GM12878 (cell line): ENCODE results near the gene BTBD9. TPM values are rescaled to one million over a fixed set of nuclear protein-coding genes. Genes with fewer than 3 reads are reported as not detected.
A peak's percentile ranks its signal among the peaks of the same experiment; 100 is the strongest.

ENCODE experiments used
- BRCA1 ChIP-seq: IDR thresholded peaks from 2 replicates; pipeline ENCODE4 v1.6.1; 2011; ENCODE audit warnings: low read depth, low read length, improper control_type of control experiment
- HDAC6 ChIP-seq: fragments of 200-600 bp; sonication (generic); IDR thresholded peaks from one replicate; pipeline ENCODE4 v1.8.0; 2017; ENCODE audit warnings: antibody characterized with exemption; ENCODE audit not compliant: unreplicated experiment
- MTA3 ChIP-seq: IDR thresholded peaks from 2 replicates; pipeline ENCODE4 v1.6.1; 2012; ENCODE audit warnings: low read length, inconsistent platforms, borderline replicate concordance
- SREBF2 ChIP-seq: IDR thresholded peaks from 2 replicates; pipeline ENCODE4 v1.6.1; 2012; ENCODE audit warnings: mild to moderate bottlenecking, low read length
- STAT1 ChIP-seq: fragments of 450-650 bp; conservative IDR thresholded peaks from 2 replicates; pipeline ENCODE4 v1.6.1; 2014; ENCODE audit warnings: antibody characterized with exemption, mild to moderate bottlenecking
- TBL1XR1 ChIP-seq: IDR thresholded peaks from 2 replicates; pipeline ENCODE4 v1.6.1; 2012; ENCODE audit warnings: low read depth, low read length, improper control_type of control experiment
- TCF3 ChIP-seq: IDR thresholded peaks from 2 replicates; pipeline ENCODE4 v1.6.1; 2012; ENCODE audit warnings: low read depth, mild to moderate bottlenecking, low read length, borderline replicate concordance; ENCODE audit not compliant: insufficient read depth
- ZNF207 ChIP-seq: fragments of 450-650 bp; IDR thresholded peaks from 2 replicates; pipeline ENCODE4 v1.6.1; 2014; ENCODE audit warnings: antibody characterized with exemption, mild to moderate bottlenecking, borderline replicate concordance
- ZNF217 ChIP-seq: fragments of 450-650 bp; IDR thresholded peaks from 2 replicates; pipeline ENCODE4 v1.6.1; 2017; ENCODE audit warnings: antibody characterized with exemption, mild to moderate bottlenecking
- polyA plus RNA-seq, 11 experiments: library from polyadenylated mRNA; depleted of rRNA in 4 of 11; unstranded in 6 of 11; stranded (reverse) in 5 of 11; fragments of >200 nt; fragmentation: Nextera tagmentation in 4 of 11; fragmentation: Illumina TruSeq in 1 of 11; extraction: Ambion mirVana in 4 of 11; extraction: Trizol in 1 of 11; gene quantifications; 1 replicate in 1 of 11; 2 replicates in 10 of 11; pipeline versions ENCODE4 v1.2.1 to v1.2.3, GENCODE V29; 2011 to 2016; ENCODE audit warnings: inconsistent platforms in 2 of 11, missing spikeins in 2 of 11, low read depth in 1 of 11
- total RNA-seq, 4 experiments: library from RNA; depleted of rRNA in 3 of 4; stranded (reverse); fragments of >200 nt in 3 of 4; fragmentation: Illumina TruSeq in 1 of 4; extraction: Trizol in 1 of 4; gene quantifications; 2 replicates each; pipeline versions ENCODE4 v1.2.1 to v1.2.3, GENCODE V29; 2013 to 2021
- TF ChIP-seq, protein P1 (sequence below): IDR thresholded peaks from 2 replicates; pipeline ENCODE4 v1.6.1; 2012; ENCODE audit warnings: improper control_type of control experiment, low read depth, low read length; ENCODE audit not compliant: insufficient replicate concordance
- TF ChIP-seq, protein P2 (sequence below): fragments of 450-650 bp; IDR thresholded peaks from 2 replicates; pipeline ENCODE4 v1.6.1; 2017; ENCODE audit warnings: low read depth, mild to moderate bottlenecking, moderate library complexity
- TF ChIP-seq, protein P3 (sequence below): IDR thresholded peaks from 2 replicates; pipeline ENCODE4 v1.6.1; 2012; ENCODE audit warnings: low read depth, low read length, improper control_type of control experiment
- TF ChIP-seq, protein P4 (sequence below): fragments of 450-650 bp; IDR thresholded peaks from 2 replicates; pipeline ENCODE4 v1.6.1; 2017; ENCODE audit warnings: antibody characterized with exemption, mild to moderate bottlenecking, moderate library complexity
- TF ChIP-seq, protein P5 (sequence below): fragments of 450-650 bp; IDR thresholded peaks from 2 replicates; pipeline ENCODE4 v1.6.1; 2016; ENCODE audit warnings: mild to moderate bottlenecking
- TF ChIP-seq, protein P6 (sequence below): IDR thresholded peaks from 2 replicates; pipeline ENCODE4 v1.6.1; 2011; ENCODE audit warnings: borderline replicate concordance, low read depth, mild to moderate bottlenecking, moderate library complexity, mixed read lengths, low read length; ENCODE audit not compliant: insufficient read depth; ENCODE audit errors: extremely low read length

The BTBD9 gene
- total and polyA plus RNA-seq, 10 of the 15 experiments (the other 5 are each of a cell fraction or from before 2014, with no cell fraction given), result 0.22 to 8.6 (median 4.6) TPM

DNA sequence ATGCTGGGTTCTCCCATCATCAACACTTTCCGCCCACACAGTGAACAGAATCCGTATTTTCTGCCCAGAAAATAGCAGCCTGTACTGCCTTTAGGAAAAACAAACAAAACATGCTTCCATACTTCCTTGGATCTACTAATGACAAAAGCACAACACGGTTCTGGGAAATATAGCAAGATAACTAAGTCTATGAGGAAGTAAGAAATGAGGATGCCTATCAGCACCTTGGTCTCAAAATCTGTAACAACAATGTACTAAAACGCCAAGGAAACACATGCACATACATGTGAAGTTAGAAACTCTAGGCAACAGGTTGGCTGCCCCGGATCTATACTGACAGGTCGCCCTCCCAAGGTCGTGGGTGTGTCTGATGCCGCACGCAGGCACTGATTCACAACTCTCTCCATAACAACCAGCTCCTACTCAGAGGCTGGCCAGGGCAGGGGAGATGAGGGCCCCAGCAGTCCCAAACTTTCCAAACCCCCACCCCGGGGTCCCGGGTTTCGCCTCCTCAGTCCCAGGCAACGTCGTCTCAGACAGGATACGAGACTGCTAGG lies 710 bp downstream of the BTBD9 start (continued):
- TF ChIP-seq, protein P1, sequence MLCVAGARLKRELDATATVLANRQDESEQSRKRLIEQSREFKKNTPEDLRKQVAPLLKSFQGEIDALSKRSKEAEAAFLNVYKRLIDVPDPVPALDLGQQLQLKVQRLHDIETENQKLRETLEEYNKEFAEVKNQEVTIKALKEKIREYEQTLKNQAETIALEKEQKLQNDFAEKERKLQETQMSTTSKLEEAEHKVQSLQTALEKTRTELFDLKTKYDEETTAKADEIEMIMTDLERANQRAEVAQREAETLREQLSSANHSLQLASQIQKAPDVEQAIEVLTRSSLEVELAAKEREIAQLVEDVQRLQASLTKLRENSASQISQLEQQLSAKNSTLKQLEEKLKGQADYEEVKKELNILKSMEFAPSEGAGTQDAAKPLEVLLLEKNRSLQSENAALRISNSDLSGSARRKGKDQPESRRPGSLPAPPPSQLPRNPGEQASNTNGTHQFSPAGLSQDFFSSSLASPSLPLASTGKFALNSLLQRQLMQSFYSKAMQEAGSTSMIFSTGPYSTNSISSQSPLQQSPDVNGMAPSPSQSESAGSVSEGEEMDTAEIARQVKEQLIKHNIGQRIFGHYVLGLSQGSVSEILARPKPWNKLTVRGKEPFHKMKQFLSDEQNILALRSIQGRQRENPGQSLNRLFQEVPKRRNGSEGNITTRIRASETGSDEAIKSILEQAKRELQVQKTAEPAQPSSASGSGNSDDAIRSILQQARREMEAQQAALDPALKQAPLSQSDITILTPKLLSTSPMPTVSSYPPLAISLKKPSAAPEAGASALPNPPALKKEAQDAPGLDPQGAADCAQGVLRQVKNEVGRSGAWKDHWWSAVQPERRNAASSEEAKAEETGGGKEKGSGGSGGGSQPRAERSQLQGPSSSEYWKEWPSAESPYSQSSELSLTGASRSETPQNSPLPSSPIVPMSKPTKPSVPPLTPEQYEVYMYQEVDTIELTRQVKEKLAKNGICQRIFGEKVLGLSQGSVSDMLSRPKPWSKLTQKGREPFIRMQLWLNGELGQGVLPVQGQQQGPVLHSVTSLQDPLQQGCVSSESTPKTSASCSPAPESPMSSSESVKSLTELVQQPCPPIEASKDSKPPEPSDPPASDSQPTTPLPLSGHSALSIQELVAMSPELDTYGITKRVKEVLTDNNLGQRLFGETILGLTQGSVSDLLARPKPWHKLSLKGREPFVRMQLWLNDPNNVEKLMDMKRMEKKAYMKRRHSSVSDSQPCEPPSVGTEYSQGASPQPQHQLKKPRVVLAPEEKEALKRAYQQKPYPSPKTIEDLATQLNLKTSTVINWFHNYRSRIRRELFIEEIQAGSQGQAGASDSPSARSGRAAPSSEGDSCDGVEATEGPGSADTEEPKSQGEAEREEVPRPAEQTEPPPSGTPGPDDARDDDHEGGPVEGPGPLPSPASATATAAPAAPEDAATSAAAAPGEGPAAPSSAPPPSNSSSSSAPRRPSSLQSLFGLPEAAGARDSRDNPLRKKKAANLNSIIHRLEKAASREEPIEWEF, result no peak
- TF ChIP-seq STAT1 (no peak), SREBF2 (no peak), BRCA1 (no peak), TCF3 (no peak), HDAC6 (no peak), MTA3 (no peak; the same call in 1 of the 2 replicates), TBL1XR1 (no peak), ZNF217 (no peak), ZNF207 (no peak)
- TF ChIP-seq, protein P2, sequence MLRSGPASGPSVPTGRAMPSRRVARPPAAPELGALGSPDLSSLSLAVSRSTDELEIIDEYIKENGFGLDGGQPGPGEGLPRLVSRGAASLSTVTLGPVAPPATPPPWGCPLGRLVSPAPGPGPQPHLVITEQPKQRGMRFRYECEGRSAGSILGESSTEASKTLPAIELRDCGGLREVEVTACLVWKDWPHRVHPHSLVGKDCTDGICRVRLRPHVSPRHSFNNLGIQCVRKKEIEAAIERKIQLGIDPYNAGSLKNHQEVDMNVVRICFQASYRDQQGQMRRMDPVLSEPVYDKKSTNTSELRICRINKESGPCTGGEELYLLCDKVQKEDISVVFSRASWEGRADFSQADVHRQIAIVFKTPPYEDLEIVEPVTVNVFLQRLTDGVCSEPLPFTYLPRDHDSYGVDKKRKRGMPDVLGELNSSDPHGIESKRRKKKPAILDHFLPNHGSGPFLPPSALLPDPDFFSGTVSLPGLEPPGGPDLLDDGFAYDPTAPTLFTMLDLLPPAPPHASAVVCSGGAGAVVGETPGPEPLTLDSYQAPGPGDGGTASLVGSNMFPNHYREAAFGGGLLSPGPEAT, result peak; percentile 45; the same call in 1 of the 2 replicates
- TF ChIP-seq, protein P3, sequence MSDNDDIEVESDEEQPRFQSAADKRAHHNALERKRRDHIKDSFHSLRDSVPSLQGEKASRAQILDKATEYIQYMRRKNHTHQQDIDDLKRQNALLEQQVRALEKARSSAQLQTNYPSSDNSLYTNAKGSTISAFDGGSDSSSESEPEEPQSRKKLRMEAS, result 0 out of 2 replicates have a peak, but pooled peaks have one; percentile 30
- TF ChIP-seq, protein P4, sequence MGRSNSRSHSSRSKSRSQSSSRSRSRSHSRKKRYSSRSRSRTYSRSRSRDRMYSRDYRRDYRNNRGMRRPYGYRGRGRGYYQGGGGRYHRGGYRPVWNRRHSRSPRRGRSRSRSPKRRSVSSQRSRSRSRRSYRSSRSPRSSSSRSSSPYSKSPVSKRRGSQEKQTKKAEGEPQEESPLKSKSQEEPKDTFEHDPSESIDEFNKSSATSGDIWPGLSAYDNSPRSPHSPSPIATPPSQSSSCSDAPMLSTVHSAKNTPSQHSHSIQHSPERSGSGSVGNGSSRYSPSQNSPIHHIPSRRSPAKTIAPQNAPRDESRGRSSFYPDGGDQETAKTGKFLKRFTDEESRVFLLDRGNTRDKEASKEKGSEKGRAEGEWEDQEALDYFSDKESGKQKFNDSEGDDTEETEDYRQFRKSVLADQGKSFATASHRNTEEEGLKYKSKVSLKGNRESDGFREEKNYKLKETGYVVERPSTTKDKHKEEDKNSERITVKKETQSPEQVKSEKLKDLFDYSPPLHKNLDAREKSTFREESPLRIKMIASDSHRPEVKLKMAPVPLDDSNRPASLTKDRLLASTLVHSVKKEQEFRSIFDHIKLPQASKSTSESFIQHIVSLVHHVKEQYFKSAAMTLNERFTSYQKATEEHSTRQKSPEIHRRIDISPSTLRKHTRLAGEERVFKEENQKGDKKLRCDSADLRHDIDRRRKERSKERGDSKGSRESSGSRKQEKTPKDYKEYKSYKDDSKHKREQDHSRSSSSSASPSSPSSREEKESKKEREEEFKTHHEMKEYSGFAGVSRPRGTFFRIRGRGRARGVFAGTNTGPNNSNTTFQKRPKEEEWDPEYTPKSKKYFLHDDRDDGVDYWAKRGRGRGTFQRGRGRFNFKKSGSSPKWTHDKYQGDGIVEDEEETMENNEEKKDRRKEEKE, result no peak
- TF ChIP-seq, protein P5, sequence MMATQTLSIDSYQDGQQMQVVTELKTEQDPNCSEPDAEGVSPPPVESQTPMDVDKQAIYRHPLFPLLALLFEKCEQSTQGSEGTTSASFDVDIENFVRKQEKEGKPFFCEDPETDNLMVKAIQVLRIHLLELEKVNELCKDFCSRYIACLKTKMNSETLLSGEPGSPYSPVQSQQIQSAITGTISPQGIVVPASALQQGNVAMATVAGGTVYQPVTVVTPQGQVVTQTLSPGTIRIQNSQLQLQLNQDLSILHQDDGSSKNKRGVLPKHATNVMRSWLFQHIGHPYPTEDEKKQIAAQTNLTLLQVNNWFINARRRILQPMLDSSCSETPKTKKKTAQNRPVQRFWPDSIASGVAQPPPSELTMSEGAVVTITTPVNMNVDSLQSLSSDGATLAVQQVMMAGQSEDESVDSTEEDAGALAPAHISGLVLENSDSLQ, result 0 out of 2 replicates have a peak, but pooled peaks have one; percentile 42
- TF ChIP-seq, protein P6, sequence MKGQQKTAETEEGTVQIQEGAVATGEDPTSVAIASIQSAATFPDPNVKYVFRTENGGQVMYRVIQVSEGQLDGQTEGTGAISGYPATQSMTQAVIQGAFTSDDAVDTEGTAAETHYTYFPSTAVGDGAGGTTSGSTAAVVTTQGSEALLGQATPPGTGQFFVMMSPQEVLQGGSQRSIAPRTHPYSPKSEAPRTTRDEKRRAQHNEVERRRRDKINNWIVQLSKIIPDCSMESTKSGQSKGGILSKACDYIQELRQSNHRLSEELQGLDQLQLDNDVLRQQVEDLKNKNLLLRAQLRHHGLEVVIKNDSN, result no peak
